Measurements from ENCODE around the gene PDGFB.

Gene PDGFB

DNA sequence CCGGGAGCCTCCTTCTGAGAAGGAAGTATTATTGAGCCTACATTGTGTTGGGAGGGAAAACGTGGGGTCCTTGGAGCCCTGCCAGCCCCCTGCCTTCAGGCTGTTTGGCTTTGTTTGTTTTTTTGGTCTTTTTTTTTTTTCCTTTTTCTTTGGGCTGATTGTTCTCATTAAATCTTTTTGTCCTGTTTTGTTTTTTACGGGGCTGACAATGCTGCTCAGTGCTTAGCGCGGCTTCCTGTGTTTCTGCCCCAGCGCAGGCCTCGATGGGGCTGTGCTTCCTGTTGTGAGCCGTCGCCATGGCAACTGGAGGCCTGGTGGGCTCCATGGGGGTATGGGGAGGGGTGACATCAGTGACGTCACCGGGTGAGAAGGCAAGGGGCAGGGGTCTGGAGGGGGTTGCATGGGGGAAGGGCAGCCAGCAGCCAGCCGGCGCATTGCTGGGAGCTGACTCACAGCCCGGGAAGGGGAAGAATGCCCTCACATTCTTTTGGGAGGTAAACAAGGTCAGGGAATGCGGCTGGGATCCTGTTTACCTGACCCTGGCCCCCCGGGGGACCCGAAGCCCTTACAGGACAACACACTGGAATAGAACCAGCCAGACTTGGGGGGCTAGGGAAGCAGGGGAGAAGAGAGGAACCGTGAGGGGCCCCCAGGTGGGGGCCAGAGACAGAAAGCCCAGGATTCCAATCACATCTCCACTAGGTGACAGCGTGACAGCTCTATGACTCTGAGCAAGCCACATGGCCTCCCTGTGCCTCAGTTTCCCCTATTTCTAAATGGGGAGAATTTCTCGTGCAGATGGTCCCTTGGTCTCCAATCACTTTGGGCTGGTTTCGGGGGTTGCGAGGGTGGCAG, 70.1 kb downstream of the PDGFB start:
- peak; percentile 18 for DNase-seq (ENCODE audit: low spot score)

DNA sequence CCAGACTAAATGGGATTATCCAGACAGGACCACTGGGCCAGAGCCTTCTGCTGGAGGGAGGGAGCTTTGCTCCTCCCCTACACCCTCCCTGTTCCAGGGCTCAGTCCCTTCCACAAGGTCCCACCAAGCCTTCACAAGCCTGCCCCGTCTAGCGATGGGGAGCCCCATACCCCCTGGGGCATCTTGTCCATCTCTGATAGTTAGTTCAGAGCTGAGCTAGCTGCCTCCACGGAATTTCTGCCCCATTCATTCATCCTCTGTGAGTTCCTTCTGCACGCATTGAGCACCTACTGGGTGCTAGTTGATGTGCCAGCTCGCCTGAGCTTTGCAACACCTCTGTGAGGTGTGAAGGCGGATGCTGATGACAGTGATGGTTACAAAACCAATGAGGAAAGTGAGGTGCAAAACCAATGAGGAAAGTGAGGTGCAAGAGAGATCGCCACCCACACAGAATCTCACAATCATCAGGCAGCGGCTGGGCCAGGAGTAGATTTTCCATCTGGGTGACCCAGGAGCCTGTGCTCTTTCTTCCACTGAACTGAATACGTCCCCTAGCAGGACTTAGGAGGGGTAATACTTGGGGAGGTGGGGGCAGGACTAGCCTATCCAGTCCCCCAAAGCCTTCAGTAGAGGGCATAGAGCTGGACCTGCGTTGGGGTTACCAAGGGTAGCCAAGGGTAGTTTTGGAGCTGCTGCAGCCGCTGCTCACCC, 70.8 kb downstream of the PDGFB start:
- no peak for DNase-seq (ENCODE audit: low spot score)
